Measurements from ENCODE around the gene HAAO.
"Not testable (repeated sequence)": the region's sequence is repeated elsewhere in the genome, so short reads cannot be mapped to it uniquely, and the experiment has no call there.

The HAAO gene

DNA sequence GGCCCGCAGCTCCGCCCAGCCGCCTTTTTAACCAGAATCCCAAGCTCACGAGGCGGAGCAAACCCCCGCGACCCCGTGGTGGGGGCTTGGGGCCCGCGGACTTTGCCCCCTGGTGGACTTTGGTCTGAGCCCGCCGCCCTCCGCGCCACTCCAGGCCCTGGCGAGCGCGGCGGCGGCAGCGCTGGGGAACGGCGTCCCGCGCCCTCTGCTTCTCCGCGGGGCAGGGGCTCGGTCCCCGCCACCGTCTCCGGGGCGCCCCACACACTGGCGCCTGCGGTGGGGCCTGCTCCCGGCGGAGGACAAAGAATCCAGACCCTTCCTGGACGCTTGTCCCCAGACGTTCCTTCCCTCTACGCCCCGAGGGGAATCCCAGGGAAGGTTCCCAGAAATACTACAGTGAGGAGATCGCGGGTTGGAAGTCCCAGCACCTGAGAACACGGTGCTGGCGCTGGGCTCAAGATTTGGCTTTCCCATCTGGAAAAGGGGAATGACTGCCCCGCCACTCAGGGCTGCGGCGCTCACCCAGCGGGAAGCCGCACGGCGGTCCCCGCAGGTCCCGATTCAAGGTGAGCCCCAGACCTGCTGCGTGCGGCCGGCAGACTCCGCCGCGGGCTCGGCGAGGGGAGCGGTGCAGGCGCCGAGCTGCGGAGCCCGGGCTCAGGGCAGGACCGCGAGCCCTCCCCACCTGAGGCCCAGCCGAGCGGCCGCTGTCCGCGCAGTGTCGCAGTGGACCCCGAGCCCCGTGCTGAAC is at the start of gene HAAO:
HAAO (minus strand) TSS at position 1 of the 751 bp plus-strand sequence. CDS start 47 bp downstream, outside the sequence.
- DNase-seq (ENCODE audit: low read depth) = no peak

GRCh38 chr2:42841344-42841743 is 49.0 kb upstream of the HAAO start:
- DNase-seq (ENCODE audit: low read depth) = no peak

- no peak for DNase-seq (ENCODE audit: low read depth)
These were observed 48.4 kb upstream of the HAAO start for GRCh38 chr2:42840760-42841159.

GRCh38 chr2:42839809-42840501 is 47.6 kb upstream of the HAAO start:
- DNase-seq (ENCODE audit: low read depth) = no peak

DNA sequence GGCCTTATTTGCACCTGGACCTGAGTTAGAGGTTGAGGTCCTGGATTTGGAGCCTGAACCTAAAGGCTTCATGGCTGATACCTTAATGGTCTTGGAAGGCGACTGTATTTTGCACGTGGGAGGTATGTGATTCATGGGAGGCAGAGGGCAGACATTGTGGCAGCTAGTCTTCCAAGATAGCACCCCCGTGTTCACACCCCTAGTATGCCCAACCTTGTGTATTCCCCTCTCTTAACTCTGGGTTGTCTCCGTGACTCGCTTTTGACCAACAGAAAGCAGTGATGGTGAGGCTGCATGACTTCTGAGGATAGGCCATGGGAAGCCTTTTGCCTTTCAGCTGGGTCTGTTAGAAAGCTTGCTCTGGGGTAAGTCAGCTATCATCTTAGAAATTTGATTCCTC is 45.8 kb upstream of the HAAO start:
- no peak for DNase-seq (ENCODE audit: low read depth)

GRCh38 chr2:42835577-42836371 is 43.4 kb upstream of the HAAO start:
- DNase-seq (ENCODE audit: low read depth) = peak; percentile 88

GRCh38 chr2:42834161-42834560 is 41.8 kb upstream of the HAAO start:
- no peak for DNase-seq (ENCODE audit: low read depth)

- DNase-seq (ENCODE audit: low read depth) = no peak
These were observed 39.9 kb upstream of the HAAO start for GRCh38 chr2:42832289-42832634.

DNA sequence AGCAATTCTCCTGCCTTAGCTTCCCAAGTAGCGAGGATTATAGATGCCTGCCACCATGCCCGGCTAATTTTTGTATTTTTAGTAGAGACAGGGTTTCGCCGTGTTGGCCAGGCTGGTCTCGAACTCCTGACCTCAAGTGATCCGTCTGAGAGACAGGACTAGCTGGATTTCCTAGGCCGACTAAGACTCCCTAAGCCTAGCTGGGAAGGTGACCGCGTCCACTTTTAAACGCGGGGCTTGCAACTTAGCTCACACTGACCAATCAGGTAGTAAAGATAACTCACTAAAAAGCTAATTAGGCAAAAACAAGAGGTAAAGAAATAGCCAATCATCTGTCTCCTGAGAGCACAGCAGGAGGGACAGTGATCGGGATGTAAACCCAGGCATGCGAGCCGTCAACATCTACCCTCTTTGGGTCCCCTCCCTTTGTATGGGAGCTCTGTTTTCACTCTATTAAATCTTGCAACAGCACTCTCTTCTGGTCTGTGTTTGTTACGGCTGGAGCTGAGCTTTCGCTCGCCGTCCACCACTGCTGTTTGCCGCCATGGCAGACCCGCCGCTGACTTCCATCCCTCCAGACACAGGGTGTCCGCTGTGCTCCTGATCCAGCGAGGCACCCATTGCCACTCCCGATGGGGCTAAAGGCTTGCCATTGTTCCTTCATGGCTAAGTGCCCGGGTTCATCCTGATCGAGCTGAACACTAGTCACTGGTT is 39.3 kb upstream of the HAAO start:
- not testable (repeated sequence) for DNase-seq (ENCODE audit: low read depth)

GRCh38 chr2:42830922-42831574 is 38.7 kb upstream of the HAAO start:
- no peak for DNase-seq (ENCODE audit: low read depth)

DNA sequence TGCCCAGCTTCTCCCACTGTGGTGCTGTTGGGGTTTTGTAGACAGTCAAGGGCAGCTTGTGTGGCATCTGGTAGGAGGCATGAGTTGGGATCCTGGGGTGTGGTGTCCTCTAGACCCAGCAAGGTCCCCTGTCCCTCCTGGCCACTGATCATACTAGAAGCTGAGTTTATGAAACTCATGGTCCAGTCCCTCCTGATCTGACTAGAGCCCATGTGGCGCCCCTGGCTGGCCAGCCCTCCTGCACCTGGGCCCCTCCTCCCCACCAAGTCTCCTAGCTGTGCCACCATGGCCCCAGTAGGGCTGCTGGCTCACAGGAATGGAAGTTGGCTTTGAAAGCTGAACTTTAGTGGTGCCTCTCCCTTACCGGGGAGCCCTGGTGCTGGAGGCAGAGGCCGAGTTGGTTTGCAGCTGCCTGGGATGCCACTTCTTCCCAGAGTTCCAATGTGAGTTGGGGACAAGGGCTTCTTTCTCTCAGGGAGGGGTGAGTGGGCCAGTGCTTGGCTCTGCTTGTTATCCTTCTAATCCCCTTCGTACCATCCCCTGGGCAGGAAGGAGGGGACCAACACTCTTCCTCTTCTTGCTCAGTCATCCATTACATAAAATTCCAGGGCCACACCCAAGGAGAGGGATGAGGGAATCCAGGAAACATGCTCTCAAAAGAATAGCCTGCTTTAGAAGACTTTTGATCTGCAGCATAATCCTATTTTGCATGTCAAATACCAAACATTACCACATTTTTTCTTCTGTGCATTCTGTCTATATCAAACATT is 37.5 kb upstream of the HAAO start:
- no peak for DNase-seq (ENCODE audit: low read depth)

DNA sequence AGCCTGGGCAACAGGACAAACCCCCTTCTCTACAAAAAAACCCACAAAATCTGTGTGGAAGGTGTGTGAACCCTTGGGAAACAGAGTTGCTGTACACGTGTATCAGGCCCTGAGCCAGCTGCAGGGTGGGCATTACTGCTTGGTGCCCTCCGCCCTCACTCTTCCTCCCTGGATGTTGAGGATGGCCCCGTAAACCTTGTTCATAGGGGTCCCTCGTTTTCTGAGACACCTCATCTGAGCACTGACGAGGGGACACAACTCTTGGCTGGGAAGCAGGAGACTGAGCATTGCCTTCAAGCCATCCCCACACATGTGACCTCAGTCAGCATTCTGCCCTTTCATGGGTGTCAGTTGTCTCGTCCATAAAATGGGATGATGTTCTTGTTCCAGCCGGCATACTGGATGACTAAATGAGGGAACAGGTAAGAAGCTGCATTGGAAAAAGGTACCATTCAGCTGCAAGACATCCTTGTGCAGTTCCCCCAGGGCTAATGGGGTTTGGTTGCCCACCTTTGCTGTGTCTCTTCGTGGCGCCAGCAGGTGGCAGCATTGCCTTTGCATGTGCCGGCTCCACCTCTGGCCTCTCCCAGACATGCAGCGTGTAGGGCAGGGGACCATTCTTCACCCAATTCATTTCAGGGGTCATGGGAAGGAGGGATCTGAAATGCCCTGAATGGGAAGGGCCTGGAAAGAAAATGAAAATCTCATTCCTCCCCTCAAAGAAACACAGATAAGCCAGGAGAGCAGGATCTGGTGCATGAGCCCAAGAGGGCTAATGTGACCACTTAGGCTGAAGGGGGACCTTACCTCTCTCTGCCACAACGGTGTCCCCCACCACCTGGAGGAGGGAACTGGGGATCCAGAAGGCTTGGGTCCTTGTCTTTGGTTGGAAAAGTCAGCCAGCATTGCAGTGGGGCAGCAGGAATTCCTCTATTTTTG is 36.4 kb upstream of the HAAO start:
- DNase-seq (ENCODE audit: low read depth) = peak; percentile 63

GRCh38 chr2:42827647-42828486 is 35.5 kb upstream of the HAAO start:
- DNase-seq (ENCODE audit: low read depth) = peak; percentile 75

DNA sequence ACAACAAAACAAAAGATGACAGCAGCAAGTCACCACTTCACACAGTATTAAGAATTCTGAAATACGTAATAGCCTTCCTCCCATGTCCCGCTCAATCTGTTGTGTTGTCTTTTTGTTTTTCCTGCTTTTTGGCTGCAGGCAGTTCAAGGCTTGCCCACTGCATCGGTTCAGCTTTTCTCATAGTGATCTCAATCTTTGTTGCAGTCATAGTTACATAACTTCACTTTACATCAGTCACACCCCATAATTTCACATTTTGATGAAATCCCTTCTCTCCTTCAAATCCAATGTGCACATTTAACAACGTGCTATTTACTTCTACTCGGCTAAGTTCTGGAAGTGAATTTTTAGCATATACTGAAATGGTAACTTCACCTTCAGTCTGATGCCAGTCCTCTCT is 33.8 kb upstream of the HAAO start:
- no peak for DNase-seq (ENCODE audit: low read depth)

DNA sequence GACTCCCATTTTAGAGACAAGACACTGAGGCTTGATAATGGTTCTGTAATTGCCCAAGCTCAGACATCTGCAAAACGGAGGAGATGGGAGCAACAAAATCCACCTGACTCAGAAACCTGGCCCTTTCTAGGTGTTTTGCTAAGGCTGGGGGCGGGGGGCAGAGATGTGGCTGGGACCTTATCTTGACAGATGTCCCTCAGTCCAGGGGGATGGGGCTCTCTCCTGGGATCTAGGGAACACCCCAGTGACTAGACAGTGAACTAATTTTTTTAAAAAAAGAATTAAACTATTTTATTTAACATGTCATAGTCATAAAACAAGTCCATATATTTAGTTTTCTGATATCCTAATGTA is 32.0 kb upstream of the HAAO start:
- DNase-seq (ENCODE audit: low read depth) = no peak

- DNase-seq (ENCODE audit: low read depth) = no peak
These were observed 31.5 kb upstream of the HAAO start for GRCh38 chr2:42823744-42824453.

- no peak for DNase-seq (ENCODE audit: low read depth)
These were observed 26.8 kb upstream of the HAAO start for GRCh38 chr2:42819160-42819559.

DNA sequence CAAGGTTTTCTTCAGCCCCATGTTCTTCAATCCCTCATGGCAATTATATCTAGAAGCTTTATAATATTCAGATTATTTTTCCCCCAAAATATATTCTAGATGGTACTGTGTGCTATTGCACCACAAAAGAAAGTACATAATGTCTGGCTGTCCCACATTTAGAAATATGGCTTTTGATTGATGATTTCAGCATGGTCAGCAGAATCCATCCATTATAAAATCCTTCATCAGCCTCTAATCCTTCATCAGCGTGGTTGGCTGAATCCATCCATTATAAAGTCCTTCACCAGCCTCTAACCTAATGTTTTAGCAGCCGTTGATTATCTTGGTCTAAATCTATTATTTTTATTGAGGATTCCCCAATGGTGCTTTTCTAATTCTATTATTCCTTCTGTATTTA is 23.3 kb upstream of the HAAO start:
- DNase-seq (ENCODE audit: low read depth) = no peak

Measured in fibroblast of the conjunctiva (primary cell).